GM23248 (cell line): Measurements from ENCODE around the gene RMDN3. TPM values are rescaled to one million over a fixed set of nuclear protein-coding genes. Genes with fewer than 3 reads are reported as not detected.

Experiments
- DNase-seq: peaks from one replicate; pipeline ENCODE4 v3.0.0-alpha.2; 2015
- H2AFZ ChIP-seq: fragments of 200-600 bp; sonication (generic); 2 replicates; pipeline ENCODE4 v1.6.1; 2016; ENCODE audit warnings: antibody characterized with exemption
- H3F3A ChIP-seq: fragments of 200-600 bp; sonication (generic); 2 replicates; pipeline ENCODE4 v1.6.1; 2016; ENCODE audit warnings: mild to moderate bottlenecking, antibody characterized with exemption, mixed run types; ENCODE audit not compliant: insufficient read depth
- H3K27ac ChIP-seq: fragments of 200-600 bp; sonication (generic); 2 replicates; pipeline ENCODE4 v1.5.1; 2016; ENCODE audit warnings: mild to moderate bottlenecking
- H3K27me3 ChIP-seq: fragments of 200-600 bp; sonication (generic); replicated peaks from 2 replicates; pipeline ENCODE4 v1.6.1; 2016; ENCODE audit warnings: mild to moderate bottlenecking; ENCODE audit not compliant: insufficient read depth
- H3K36me3 ChIP-seq: fragments of 200-600 bp; sonication (generic); 2 replicates; pipeline ENCODE4 v1.6.1; 2016; ENCODE audit warnings: low read depth, mild to moderate bottlenecking
- H3K4me1 ChIP-seq: fragments of 200-600 bp; sonication (generic); 2 replicates; pipeline ENCODE4 v1.6.1; 2016; ENCODE audit warnings: mild to moderate bottlenecking; ENCODE audit not compliant: insufficient read depth
- H3K4me2 ChIP-seq: fragments of 200-600 bp; sonication (generic); one replicate; pipeline ENCODE4 v1.6.1; 2016; ENCODE audit warnings: mild to moderate bottlenecking; ENCODE audit not compliant: unreplicated experiment
- H3K4me3 ChIP-seq: fragments of 200-600 bp; sonication (generic); 2 replicates; pipeline ENCODE4 v1.5.1; 2016; ENCODE audit warnings: mild to moderate bottlenecking
- H3K79me2 ChIP-seq: fragments of 200-600 bp; sonication (generic); 2 replicates; pipeline ENCODE4 v1.6.1; 2016; ENCODE audit warnings: mild to moderate bottlenecking; ENCODE audit not compliant: insufficient read depth
- H3K9ac ChIP-seq: fragments of 200-600 bp; sonication (generic); 2 replicates; pipeline ENCODE4 v1.6.1; 2016; ENCODE audit warnings: mild to moderate bottlenecking
- H3K9me2 ChIP-seq: fragments of 200-600 bp; sonication (generic); 2 replicates; pipeline ENCODE4 v1.6.1; 2016; ENCODE audit warnings: mixed run types, mild to moderate bottlenecking, moderate library complexity; ENCODE audit not compliant: insufficient read depth
- H3K9me3 ChIP-seq: fragments of 200-600 bp; sonication (generic); one replicate; pipeline ENCODE4 v1.6.1; 2017; ENCODE audit warnings: low read depth
- H4K20me1 ChIP-seq: fragments of 200-600 bp; sonication (generic); 2 replicates; pipeline ENCODE4 v1.6.0; 2016; ENCODE audit not compliant: insufficient read depth
- EZH2 ChIP-seq: fragments of 200-600 bp; sonication (generic); IDR thresholded peaks from 2 replicates; pipeline ENCODE4 v1.6.1; 2018; ENCODE audit warnings: antibody characterized with exemption, mild to moderate bottlenecking; ENCODE audit not compliant: insufficient read depth, poor library complexity, severe bottlenecking
- EZH2phosphoT487 ChIP-seq: fragments of 200-600 bp; sonication (generic); IDR thresholded peaks from 2 replicates; pipeline ENCODE4 v1.6.1; 2018; ENCODE audit warnings: antibody characterized with exemption, moderate library complexity, mild to moderate bottlenecking, low read depth; ENCODE audit not compliant: insufficient read depth
- WGBS, 2 experiments: methylation state at CpG; one replicate each; pipeline ENCODE4 v1.1.6; 2015 to 2017; ENCODE audit warnings: low lambda C conversion rate in 2 of 2, low coverage in 1 of 2; ENCODE audit errors: missing lambda C conversion rate in 2 of 2; 5-methylcytosine and 5-hydroxymethylcytosine counted together
- in situ Hi-C: fragments of 300-500 bp; cut with MboI; formaldehyde crosslinking; loops from 2 replicates; pipeline ENCODE4 v1.15.0; 2020
- polyA plus RNA-seq: library from polyadenylated mRNA; unstranded; fragments of >200 nt; fragmentation: Nextera tagmentation; extraction: Ambion mirVana; gene quantifications from 2 replicates; pipeline ENCODE4 v1.2.1, GENCODE V29; 2016
- total RNA-seq: library from RNA; depleted of rRNA; stranded (reverse); fragments of >200 nt; shearing (Covaris generic); gene quantifications from 2 replicates; pipeline ENCODE4 v1.2.3, GENCODE V29; 2014

Gene RMDN3
- total and polyA plus RNA-seq, 2 experiments from 2014 or later, result 25.9 to 41.4 TPM

GRCh38 chr15:40747685-40748631, 7.1 kb downstream of the RMDN3 start:
- Histone ChIP-seq H3K36me3 (peaks cover 18% of the 10 kb centered on the region; the same call in 1 of the 2 replicates), H3K4me3 (no peak overlapping the region), H3K9me2 (no peaks in the 10 kb centered on the region), H3K9me3 (no peaks in the 10 kb centered on the region), H3K4me2 (no peak overlapping the region), H3K27me3 (no peaks in the 10 kb centered on the region), H3K4me1 (peaks cover 11% of the 10 kb centered on the region), H2AFZ (no peak overlapping the region), H3K27ac (no peak overlapping the region), H3K79me2 (peaks cover 18% of the 10 kb centered on the region), H3F3A (peaks cover 25% of the 10 kb centered on the region), H3K9ac (no peak overlapping the region), H4K20me1 (no peaks in the 10 kb centered on the region)
- WGBS, 2 experiments, result 82 to 88% methylated on average over 6 to 7 of the region's 7 CpGs
- no peak for TF ChIP-seq EZH2
- TF ChIP-seq EZH2phosphoT487, result no peak
- DNase-seq, result no peak
- in situ Hi-C loops, result no loop called here

GRCh38 chr15:40746916-40747418, 8.1 kb downstream of the RMDN3 start:
- Histone ChIP-seq H3K36me3 (peaks cover 25% of the 10 kb centered on the region), H2AFZ (no peak overlapping the region), H3F3A (peaks cover 33% of the 10 kb centered on the region), H3K27ac (no peak overlapping the region), H4K20me1 (no peaks in the 10 kb centered on the region), H3K4me1 (peaks cover 15% of the 10 kb centered on the region), H3K9me3 (no peaks in the 10 kb centered on the region), H3K9ac (no peak overlapping the region), H3K79me2 (peaks cover 8% of the 10 kb centered on the region), H3K4me3 (no peak overlapping the region), H3K9me2 (no peaks in the 10 kb centered on the region), H3K4me2 (no peak overlapping the region), H3K27me3 (no peaks in the 10 kb centered on the region)
- in situ Hi-C loops, result no loop called here
- 63 to 76% methylated on average over 3 of the region's 3 CpGs for WGBS, 2 experiments
- peak; percentile 40 for DNase-seq
- no peak for TF ChIP-seq EZH2phosphoT487
- TF ChIP-seq EZH2, result no peak

GRCh38 chr15:40744815-40745152, 10.3 kb downstream of the RMDN3 start:
- Histone ChIP-seq H3K79me2 (no peaks in the 10 kb centered on the region), H3K9me2 (no peaks in the 10 kb centered on the region), H2AFZ (no peak overlapping the region), H3K27ac (peak overlapping the region; percentile 67), H3F3A (peaks cover 33% of the 10 kb centered on the region), H3K4me2 (no peak overlapping the region), H3K4me1 (peaks cover 15% of the 10 kb centered on the region), H3K27me3 (no peaks in the 10 kb centered on the region), H4K20me1 (no peaks in the 10 kb centered on the region), H3K9me3 (no peaks in the 10 kb centered on the region), H3K4me3 (no peak overlapping the region), H3K9ac (no peak overlapping the region), H3K36me3 (peaks cover 16% of the 10 kb centered on the region; the same call in 1 of the 2 replicates)
- in situ Hi-C loops, result no loop called here
- WGBS, 2 experiments, result 80 to 84% methylated on average over 5 of the region's 5 CpGs
- no peak for TF ChIP-seq EZH2
- no peak for TF ChIP-seq EZH2phosphoT487
- no peak for DNase-seq

- Histone ChIP-seq H3K9ac (peak overlapping the region; percentile 23), H3K79me2 (no peaks in the 10 kb centered on the region)
- WGBS, 2 experiments, result 32 to 38% methylated on average over 12 of the region's 12 CpGs
Observed at GRCh38 chr15:40743921-40744814, 10.9 kb downstream of the RMDN3 start.

More at GRCh38 chr15:40743921-40744814, 10.9 kb downstream of the RMDN3 start:
- Histone ChIP-seq H3K9me2 (no peaks in the 10 kb centered on the region), H4K20me1 (no peaks in the 10 kb centered on the region), H3K36me3 (peaks cover 16% of the 10 kb centered on the region; the same call in 1 of the 2 replicates), H3K9me3 (no peaks in the 10 kb centered on the region), H3F3A (peaks cover 33% of the 10 kb centered on the region), H2AFZ (no peak overlapping the region), H3K27me3 (no peaks in the 10 kb centered on the region), H3K27ac (peak overlapping the region; percentile 67), H3K4me1 (peaks cover 15% of the 10 kb centered on the region), H3K4me3 (no peak overlapping the region), H3K4me2 (no peak overlapping the region)
- TF ChIP-seq EZH2phosphoT487 (no peak), EZH2 (no peak)
- peak; percentile 93 for DNase-seq
- in situ Hi-C loops, result no loop called here
